ENCODE measurements around the gene GPATCH11.
A peak's percentile ranks its signal among the peaks of the same experiment; 100 is the strongest.

Gene GPATCH11

DNA sequence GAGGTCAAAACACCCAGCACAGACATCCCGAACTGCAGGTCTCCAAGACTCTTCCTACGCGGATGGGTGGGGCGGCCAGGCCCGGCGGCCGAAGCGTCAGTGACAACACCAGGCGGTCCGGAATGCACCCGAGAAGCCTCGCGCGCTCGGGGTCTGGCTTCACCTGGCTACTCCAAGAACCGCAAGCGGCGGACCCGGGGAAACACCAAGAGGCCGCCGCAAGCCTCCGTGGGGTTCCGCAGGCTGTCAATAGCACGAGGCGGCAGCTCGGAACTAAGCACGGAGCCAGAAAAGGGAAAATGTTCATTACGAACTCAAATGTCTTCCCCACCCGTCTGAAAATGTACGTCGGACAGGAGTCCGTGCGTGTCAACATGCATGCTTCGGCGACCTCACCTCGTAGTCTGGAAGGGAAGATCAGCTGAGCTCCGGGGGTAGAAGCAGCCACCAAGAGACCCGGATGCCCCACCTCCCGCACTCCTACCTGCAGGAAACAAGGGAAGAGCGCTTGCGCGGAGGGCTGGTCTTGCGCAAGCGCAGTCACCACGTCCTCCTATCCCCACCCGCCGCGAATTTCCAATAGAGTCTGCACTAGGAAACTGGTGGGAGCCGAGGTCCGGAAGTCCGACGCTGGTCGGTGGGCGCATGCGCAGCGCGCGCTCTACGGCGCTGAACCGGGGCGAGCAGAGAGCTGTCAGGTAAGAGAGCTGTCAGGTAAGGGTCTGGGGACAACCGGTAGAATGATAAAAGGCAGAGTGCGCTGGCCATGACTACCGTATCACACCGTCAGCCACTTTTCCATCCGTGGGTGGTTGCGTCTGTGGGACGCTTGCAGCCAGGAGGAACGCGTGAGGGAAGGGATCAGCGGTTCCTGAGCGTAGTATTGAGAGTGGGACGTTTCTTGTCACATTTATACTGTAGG lies at the start of gene GPATCH11, which contains the start of gene HEATR5B:
TSS of gene GPATCH11 (plus strand) at position 646 of the 922 bp plus-strand sequence. CDS start 3,864 bp downstream, outside the sequence.
TSS of gene HEATR5B (minus strand) at position 500 of the 922 bp plus-strand sequence. CDS start 958 bp downstream, outside the sequence.
- DNase-seq = peak; percentile 90

DNA sequence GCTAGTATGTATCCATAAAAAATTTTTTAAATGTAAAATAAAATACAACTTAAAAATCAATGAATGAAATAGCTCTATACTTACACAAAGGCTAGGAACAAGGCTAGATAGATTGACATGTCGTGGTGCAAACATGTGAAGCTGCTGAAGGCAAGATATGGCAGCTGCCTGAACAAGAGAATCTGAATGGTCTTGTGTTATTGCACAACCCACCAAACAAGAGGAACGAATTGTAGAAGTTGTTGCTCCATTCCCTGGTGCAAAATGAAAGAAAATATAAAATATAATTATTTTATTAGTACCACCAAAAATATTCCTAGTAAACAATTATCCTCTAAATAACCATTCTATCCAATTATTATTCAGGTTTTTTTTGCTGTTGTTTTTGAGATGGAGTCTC lies 46.5 kb upstream of the GPATCH11 start:
- no peak for DNase-seq

DNA sequence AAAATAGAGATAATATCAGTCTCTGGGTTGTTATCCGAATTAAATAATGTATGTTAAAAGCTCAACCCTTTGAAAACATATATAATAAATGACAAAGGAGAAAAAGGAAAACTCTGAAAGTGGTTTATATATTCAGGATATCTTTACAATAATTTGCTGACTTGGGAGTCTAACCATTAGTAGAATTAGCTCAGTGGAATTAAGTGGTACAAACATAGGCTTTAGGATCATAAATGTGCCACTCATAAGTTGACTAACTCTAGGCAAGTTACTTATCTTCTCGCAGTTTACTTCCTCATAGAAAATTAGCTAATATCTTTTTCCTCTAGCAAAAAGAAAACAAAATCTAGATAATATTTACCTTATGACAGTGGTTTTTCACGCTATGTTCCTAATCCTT lies 44.7 kb upstream of the GPATCH11 start:
- DNase-seq = no peak

DNA sequence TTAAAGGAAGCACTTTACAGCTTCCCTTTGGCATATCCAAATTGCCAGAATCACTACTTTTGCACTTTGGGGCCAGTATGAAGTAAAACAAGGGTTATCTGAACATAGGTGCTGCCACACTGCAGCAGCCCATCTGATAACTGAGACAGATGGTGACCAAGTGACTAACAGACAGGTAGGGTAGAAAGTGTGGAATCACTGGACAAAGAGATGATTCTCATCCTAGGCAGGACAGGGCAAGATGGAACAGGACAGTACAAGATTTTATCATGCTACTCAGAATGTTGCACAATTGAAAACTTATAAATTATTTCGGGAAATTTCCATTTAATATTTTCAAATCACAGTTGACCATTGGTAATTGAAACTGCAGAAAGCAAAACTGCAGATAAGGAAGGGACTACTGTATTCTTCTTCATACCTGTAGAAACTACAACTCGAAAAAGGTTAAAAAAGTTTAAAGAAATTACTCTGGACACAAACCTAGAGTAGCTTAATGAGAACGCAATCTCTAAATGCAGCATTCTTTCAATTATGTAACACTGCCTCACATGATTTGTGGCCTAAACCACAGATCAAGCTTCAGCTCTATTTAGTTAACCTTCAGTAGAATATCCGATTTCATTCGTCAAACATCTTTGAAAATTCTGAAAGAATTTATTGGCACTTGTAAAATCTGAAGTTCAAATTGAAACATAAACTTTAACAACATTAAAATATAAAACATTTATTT lies 31.6 kb upstream of the GPATCH11 start:
- no peak for DNase-seq

DNA sequence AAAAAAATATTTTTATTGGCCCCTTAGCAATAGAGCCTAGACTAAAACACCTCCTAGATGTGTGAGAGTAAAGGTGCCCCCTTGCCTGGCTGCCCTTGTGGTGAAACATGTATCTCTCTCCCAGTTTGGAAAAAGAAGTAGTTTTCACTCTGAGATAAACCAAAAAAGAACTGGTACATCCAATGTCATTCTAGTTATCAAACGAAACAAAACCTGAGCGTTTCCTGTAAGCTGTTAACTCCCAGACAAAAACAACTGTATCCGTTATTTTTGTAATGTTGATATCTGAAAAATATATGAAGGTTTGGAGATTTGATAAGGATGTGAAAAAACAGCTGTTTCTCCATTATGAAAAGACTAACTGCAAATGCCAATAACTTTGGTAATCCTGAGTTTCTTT lies 24.5 kb upstream of the GPATCH11 start:
- DNase-seq = no peak

DNA sequence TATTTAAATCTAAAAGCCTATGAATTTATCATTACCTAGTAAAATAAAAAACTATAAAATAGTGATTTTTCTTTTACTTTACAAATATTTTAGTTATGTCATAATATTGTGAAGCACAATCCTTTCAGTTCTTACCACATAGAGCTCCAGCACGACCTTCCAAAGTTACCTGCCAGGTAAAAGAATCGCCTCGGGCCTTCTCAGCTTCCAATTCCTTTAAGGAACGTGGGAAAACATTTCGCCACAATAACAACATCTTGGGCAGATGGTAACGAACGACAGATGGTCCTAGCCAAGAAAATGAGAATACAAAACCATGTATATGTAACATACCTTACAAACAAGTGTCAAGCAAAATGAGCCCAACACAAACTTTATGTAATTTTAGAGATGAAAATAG lies 23.9 kb upstream of the GPATCH11 start:
- no peak for DNase-seq

DNA sequence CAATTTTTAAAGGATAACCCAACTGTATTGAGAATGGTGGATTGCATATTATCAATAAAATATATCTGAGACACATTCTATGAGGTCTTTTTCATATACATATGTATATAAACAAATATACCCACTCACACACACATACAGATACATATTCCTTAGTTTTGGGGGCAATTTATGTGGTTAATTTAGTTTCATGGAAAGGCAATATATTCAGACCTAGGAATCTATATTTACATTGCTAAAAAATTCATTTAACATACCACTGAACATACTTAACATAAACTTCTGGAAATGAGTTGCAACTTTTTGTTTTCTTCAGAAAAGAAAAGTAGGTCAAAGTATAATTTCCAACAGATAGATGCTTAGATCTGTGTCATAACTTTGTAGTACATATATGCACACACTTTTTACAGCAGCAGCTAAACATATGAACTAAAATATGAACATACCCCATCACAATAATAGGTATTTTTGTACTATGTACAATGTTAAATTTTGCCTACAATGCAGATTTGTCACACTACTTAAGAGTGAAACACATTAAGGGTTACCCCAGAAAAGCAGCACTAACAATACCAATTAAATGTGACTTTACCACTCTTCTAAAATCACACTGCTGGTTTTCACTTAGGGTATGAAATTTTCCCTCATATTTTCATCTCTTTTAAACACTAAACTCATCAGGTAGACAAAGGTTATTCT lies 23.2 kb upstream of the GPATCH11 start:
- DNase-seq = no peak

DNA sequence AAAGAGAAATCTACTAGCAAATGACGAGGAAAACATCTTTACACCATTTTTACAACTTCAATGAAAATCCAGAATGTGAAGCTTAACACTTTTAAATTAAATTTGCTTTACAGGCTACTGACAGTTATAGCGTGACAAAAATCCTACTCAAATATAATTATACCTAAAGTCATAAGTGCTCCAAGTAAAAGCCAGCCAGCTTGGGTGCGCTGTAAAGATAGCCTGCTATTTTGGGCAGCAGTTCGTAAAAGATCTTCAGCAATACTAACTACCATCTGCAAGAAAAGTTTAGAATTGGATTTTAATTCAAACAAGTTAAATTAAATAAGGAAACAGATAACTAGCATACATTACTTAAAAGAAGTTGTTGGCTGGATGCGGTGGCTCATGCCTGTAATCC lies 22.5 kb upstream of the GPATCH11 start:
- DNase-seq = no peak

DNA sequence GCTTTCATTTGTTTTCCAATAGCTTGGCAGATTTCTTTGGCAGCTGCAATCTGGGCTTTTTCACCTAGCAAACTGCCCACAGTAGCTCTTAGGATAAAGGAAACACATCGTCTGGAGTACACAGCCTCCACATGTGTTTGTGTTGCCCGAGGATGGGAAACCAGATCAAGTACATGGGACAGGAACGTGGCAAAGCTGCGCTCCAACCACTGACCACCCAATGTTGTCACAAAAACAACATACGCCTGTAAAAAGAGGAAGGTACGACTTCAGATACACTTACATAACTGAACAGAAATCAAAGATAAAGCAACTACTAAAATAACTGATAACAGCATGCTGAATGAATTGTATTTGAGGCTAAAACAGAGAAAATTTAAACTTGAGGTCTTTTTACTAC lies 15.6 kb upstream of the GPATCH11 start:
- no peak for DNase-seq

DNA sequence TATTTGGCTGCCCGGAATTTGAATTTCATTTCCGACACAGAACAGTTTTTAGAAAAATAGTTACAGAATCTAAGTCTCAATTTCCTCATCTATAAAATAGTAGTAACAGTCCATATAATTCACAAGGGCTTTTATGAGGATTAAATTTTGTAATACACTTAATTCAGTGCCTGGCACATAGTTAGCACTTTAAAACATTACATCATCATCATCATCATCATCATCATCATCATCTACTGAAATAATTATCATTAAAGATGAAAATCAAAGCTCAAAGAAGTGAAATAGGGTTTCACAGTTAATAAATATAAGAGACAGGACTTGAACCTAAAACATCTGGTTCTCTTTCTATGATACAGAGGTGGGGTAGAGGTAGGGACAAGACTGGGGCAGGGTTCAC lies 13.4 kb upstream of the GPATCH11 start:
- DNase-seq = no peak

DNA sequence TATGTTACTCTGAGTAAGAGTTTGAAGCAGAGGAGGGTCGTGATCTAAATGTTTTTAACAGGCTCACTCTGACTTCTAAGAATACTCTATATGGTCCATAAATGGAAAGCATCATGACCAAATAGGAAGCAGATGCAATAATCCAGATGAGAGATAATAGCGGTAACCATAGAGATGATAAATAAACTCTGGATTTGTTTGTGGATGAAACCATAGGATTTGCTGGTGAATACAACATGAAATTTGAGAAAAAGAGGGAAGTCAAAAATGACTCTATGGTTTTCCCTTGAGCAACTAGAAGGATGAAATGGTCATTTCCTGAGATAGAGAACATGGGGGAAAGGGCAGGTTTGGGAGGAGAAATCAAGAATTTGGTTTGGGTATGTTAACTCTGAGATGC lies 4.1 kb upstream of the GPATCH11 start:
- no peak for DNase-seq

DNA sequence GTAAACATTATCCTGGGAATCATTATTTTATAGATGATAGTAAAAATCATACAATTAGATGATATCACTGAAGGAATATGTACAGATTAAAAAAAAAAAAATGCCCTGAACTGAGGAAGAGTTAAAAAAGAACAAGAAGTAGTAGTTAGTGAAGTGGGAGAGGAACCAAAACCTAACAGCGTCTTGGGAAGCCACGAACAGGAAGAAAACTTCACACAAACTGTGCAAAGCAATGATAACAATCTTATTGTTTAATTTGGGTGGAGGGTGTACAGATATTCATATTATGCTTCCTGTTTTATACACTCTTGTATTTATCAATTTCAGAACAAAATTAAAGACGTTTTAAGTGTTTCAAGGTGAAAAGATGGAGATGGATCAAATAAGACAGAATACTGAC lies 3.6 kb upstream of the GPATCH11 start:
- DNase-seq = no peak

DNA sequence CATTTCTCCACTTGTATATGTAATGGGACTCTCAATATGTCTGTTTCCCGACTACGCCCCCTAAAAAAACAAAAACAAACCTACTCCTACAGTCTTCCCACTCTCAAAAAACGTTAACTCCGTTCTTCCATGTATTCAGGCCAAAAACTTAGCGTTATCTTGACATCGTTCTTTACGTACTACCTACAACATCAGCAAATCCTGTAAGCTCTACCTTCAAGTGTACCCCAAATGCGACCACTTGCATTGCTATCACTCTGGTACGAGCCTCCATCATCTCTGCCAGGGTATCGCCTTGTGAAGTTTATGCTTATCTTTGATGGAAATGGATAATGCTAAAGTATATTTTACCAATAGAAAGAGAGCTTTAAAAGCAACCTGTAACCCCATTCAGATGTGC lies 479 bp downstream of the GPATCH11 start:
- no peak for DNase-seq

DNA sequence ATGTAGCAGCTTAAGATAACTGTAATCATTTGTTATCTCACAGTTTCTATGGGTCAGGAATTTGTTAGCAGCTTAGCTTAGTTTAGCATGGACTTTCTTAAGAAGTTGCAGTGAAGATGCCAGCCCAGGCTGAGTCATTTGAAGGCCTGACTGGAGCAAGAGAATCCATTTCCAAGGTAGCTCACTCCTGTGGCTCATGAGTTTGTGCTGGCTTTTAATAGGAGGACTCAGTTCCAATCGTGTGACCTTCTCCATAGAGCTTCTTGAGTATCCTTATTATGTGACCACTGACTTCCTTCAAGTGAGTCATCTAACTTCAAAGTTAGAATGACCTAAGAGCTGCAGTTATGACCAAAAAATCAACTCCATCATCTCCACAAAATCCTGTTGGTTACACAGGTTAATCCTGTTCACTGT lies 1.4 kb downstream of the GPATCH11 start:
- DNase-seq = no peak

DNA sequence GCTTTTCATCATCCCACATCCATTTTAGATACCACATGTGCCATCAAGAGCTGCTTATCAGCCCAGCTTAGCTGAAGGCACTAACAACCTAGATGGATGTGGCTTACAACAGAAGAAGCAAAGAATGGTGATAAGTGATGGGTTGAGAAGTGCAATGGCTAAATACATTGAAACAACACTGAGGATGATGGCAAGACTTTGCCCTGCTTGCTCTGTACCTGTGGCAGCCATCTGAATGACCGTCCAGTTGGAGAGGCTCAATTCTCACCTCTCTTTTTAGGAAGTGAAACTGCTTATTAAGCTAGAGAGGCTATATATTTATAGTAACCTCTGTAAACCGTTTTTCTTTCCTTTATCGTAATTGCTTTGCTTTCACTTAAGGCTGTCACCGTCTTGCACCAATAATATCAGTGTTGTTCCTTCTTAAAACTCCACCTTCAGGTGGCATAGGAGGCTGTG lies 5.7 kb downstream of the GPATCH11 start:
- DNase-seq = no peak

DNA sequence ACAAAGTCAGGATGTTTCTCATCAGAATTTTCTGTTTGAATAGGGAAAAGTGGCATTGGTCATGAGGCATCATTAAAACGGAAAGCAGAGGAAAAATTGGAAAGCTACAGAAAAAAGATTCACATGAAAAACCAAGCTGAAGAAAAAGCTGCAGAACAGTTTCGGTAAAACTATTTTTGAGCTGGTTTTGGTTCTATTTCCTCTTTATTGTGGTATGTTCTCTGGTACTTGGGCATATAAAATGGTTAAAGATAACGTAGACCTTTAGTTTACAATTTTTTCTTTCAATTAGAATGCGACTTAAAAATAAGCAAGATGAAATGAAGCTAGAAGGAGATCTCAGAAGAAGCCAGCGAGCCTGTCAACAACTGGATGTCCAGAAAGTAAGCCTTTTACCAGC lies 7.6 kb downstream of the GPATCH11 start:
- no peak for DNase-seq

DNA sequence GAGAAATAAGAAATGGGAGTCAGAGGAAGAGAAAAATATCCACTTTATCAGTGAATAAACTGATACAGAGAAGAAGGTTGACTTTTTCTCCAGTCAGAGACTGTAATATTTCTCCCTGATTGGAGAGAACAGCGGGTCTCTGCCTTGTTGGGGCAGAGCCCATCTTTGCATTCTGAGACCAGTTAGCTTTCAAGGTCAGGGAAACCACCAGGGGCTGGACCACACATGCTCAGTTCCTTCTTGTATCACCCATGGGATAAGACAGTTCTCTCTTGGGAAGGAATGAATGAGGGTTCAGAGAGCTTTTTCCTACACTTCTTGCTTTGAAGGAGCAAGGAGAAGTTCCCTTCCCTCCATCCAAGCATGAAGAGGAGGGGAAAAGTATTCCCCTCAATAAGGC lies 12.2 kb downstream of the GPATCH11 start:
- no peak for DNase-seq

DNA sequence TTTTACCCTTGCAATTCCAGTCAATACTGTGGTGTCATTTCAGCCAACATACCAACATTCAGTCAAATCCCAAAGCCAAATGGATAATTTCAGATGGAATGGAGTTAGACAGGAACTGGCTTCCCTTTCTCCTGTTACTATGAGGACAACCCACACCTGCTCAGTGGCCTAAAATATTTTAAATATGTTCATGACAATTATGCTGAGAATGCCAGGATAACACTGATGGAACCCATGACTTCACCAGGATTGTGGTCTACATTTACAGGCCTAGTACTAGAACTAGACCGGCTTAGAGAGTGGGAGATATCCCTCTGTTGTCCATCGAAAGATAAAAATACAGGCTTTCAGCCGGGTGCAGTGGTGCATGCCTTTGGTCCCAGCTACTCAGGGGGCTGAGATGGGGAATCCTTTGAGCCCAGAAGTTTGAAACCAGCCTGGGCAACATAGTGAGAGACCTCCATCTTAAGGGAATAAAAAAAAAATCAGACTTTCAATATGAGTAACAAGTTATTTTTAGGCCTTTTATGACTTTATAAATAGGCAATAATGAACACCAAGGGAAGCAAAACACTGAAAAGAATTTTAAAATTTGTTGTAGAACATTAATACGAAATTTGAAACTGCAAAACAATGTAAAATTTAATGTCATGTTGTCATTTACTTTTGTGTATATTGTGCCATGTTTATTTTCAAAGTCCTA lies 14.2 kb downstream of the GPATCH11 start:
- DNase-seq = no peak

DNA sequence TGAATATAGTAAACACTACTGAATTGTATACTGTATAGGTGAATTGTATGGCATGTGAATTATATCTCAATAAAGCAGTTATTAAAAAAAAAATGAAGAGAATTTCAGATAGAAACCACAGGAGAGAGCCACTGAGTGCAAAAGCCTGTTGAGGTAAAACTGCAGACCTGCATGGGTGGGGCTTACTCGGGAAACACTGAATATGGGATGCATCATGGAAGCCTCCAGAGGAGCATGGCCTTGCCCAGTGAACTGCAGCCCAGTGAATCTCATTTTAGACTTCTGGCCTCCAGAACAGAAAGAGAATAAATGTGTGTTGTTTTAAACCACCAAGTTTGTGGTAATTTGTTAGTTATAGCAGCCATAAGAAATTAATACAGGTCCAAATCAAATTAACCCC lies 15.7 kb downstream of the GPATCH11 start:
- no peak for DNase-seq

DNA sequence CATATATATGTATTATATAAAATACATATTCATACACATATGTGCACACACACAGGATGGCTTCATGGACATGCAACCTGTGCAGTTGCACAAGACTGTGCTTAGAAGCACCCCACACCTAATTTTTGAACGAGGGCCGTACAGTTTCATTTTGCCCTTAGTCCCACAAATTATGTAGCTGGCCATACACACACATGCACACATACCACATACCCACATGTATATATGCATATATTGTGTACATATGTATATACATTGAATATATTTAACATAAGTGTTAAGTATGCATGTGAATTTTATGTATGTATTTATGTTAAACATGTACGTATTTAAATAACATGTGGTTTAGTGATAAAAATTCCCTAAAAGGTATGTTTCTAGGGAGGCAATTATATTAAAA lies 18.3 kb downstream of the GPATCH11 start:
- no peak for DNase-seq

DNA sequence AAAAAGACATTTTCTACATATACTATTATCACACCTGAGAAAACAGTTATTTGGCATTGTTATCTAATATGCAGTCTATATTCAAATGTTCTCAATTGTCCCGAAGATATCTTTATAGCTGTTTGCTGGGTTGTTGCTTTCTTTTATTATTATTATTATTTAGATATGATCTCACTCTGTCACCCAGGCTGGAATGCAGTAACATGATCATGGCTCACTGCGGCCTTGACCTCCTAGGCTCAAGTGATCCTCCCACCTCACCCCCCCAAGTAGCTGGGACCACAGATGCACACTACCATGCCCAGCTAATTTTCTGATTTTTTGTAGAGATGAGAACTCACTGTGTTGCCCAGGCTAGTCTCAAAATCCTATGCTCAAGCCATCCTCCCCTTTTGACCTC lies 19.9 kb downstream of the GPATCH11 start:
- DNase-seq = no peak

DNA sequence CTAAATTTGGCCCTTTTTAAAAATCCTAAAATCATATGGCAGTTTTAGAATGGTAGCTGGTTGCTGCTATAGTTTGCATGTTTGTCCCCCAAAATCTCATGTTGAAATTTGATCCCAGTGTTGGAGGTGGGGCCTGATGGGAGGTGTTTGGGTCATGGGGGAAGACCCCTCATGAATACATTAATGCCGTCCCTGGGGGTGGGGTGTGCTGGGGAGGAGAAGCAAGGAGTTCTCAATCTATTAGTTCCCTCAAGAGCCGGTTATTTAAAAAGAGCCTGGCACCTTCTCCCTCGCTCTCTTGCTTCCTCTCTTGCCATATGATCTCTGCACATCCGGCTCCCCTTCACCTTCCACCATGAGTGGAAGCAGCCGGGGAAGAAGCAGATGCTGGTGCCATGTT lies 20.8 kb downstream of the GPATCH11 start:
- no peak for DNase-seq

DNA sequence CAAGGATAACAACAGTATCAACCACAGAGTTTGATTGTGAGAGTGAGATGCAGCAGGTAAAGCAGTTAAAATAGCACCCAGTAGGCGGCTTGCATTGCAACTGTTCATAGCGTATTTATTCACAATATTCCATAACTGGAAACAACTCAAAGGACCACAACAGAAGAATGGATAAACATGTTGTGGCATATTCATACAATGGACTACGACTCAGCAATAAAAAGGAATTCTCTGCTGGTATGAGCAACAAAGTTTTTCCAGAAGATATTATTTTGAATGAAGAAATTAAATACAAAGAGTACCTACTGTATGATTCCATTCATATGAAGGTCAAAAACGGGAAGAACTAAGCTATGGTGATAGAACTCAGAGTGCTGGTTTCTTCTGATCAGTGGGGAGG lies 25.2 kb downstream of the GPATCH11 start:
- no peak for DNase-seq
